DND-41 (cell line): ENCODE data around the gene SNPH.

Experiments used
- ATAC-seq: fragments of 200-7000 bp; cut with Tn5 transposase; 3 replicates; pipeline ENCODE4 v1.9.1; 2021; ENCODE audit warnings: low read depth; ENCODE audit not compliant: insufficient read depth
- DNase-seq: peaks from one replicate; pipeline ENCODE4 v3.0.0-alpha.2; 2020
- H2AFZ ChIP-seq: 2 replicates; pipeline ENCODE4 v1.6.0; 2012; ENCODE audit warnings: low read depth, low read length
- H3K27ac ChIP-seq: 2 replicates; pipeline ENCODE4 v1.5.1; 2012; ENCODE audit warnings: low read length, inconsistent platforms
- H3K27me3 ChIP-seq: fragments of 200-600 bp; sonication (generic); 2 replicates; pipeline ENCODE4 v1.6.0; 2012; ENCODE audit warnings: low read length, mild to moderate bottlenecking, inconsistent platforms; ENCODE audit not compliant: insufficient read depth, poor library complexity
- H3K36me3 ChIP-seq: 2 replicates; pipeline ENCODE4 v1.5.1; 2012; ENCODE audit warnings: low read length, inconsistent platforms; ENCODE audit not compliant: insufficient read depth
- H3K4me1 ChIP-seq: 2 replicates; pipeline ENCODE4 v1.5.1; 2012; ENCODE audit warnings: mild to moderate bottlenecking, low read length; ENCODE audit not compliant: insufficient read depth
- H3K4me2 ChIP-seq: 2 replicates; pipeline ENCODE4 v1.6.0; 2012; ENCODE audit warnings: mild to moderate bottlenecking, moderate library complexity, low read length, inconsistent platforms; ENCODE audit not compliant: insufficient read depth
- H3K4me3 ChIP-seq, 2 experiments: fragments of 200-600 bp in 1 of 2; shearing (Covaris generic) in 1 of 2; 2 replicates each; pipeline ENCODE4 v1.5.1; 2012 to 2016; ENCODE audit warnings: inconsistent platforms in 2 of 2, low read length in 2 of 2, mild to moderate bottlenecking in 2 of 2, low read depth in 1 of 2, moderate library complexity in 1 of 2
- H3K79me2 ChIP-seq: 2 replicates; pipeline ENCODE4 v1.6.0; 2012; ENCODE audit warnings: low read length, inconsistent platforms; ENCODE audit not compliant: insufficient read depth
- H3K9ac ChIP-seq: 2 replicates; pipeline ENCODE4 v1.6.0; 2012; ENCODE audit warnings: low read depth, mild to moderate bottlenecking, inconsistent platforms, low read length, moderate library complexity
- H3K9me3 ChIP-seq: 2 replicates; pipeline ENCODE4 v1.5.1; 2012; ENCODE audit warnings: low read length, moderate library complexity, mild to moderate bottlenecking, inconsistent platforms; ENCODE audit not compliant: insufficient read depth, severe bottlenecking
- H4K20me1 ChIP-seq: 2 replicates; pipeline ENCODE4 v1.6.0; 2012; ENCODE audit warnings: low read length; ENCODE audit not compliant: insufficient read depth
- CTCF ChIP-seq: IDR thresholded peaks from 2 replicates; pipeline ENCODE4 v1.5.1; 2012; ENCODE audit warnings: borderline replicate concordance, low read length, moderate library complexity, mild to moderate bottlenecking; ENCODE audit not compliant: poor library complexity, severe bottlenecking; ENCODE audit errors: extremely low read depth
- EZH2 ChIP-seq: IDR thresholded peaks from 3 replicates; pipeline ENCODE4 v1.6.1; 2012; ENCODE audit warnings: borderline replicate concordance, low read depth, mild to moderate bottlenecking, moderate library complexity, low read length, inconsistent platforms; ENCODE audit not compliant: severe bottlenecking

Gene SNPH

DNA sequence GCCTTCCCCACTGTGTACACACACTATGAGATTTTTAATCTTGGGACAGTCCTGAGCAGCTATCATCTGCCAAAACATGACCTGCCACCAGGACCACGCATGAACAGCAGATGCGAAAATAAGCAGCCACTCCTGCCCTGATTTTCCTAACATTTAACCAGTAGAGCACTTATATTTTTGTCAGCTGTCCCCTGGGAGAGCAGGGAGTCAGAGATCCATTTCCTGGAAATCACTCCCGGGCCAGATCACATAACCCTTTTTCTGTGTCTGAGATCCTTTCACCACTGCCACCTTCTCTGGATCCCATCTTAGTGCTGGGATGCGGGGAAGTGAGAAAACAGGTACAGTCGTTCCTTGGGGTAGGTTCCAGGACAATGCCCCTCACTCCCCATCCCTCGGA is 57.2 kb downstream of the SNPH start:
- H3K4me1 ChIP-seq = peaks cover 35% of the 10 kb centered on the region
- H4K20me1 ChIP-seq = peaks cover 19% of the 10 kb centered on the region; the same call in 1 of the 2 replicates
- TF ChIP-seq EZH2 = no peak
- H3K27me3 ChIP-seq = no peaks in the 10 kb centered on the region
- no peak overlapping the region for H3K4me3 ChIP-seq
- no peak overlapping the region for H3K4me2 ChIP-seq
- no peak for DNase-seq
- H3K27ac ChIP-seq = no peak overlapping the region
- no peak for ATAC-seq
- H3K9me3 ChIP-seq = no peaks in the 10 kb centered on the region
- peaks cover 9% of the 10 kb centered on the region; the same call in 1 of the 2 replicates for H3K36me3 ChIP-seq
- no peak overlapping the region for H3K9ac ChIP-seq
- peaks cover 30% of the 10 kb centered on the region for H3K79me2 ChIP-seq
- no peak overlapping the region for H2AFZ ChIP-seq

- Histone ChIP-seq H3K27me3 (no peaks in the 10 kb centered on the region), H3K27ac (0 out of 2 replicates have a peak overlapping the region, but pooled peaks have one; percentile 97), H3K4me3 (0 out of 4 replicates have a peak overlapping the region, but pooled peaks of 1 of the 2 experiments have one; percentile 78), H4K20me1 (peaks cover 25% of the 10 kb centered on the region; the same call in 1 of the 2 replicates), H2AFZ (no peak overlapping the region), H3K79me2 (peaks cover 38% of the 10 kb centered on the region), H3K36me3 (peaks cover 15% of the 10 kb centered on the region; the same call in 1 of the 2 replicates), H3K4me1 (peaks cover 40% of the 10 kb centered on the region), H3K9me3 (no peaks in the 10 kb centered on the region), H3K4me2 (peak overlapping the region; percentile 89; the same call in 1 of the 2 replicates), H3K9ac (no peak overlapping the region)
- TF ChIP-seq EZH2 (no peak), CTCF (no peak)
- DNase-seq (no peak), ATAC-seq (no peak)
Measured at GRCh38 chr20:1323830-1324597, 57.9 kb downstream of the SNPH start.

- Histone ChIP-seq H3K79me2 (peaks cover 44% of the 10 kb centered on the region), H3K9me3 (no peaks in the 10 kb centered on the region), H3K27ac (peak overlapping the region; percentile 97), H3K36me3 (peaks cover 17% of the 10 kb centered on the region; the same call in 1 of the 2 replicates), H3K4me1 (peaks cover 41% of the 10 kb centered on the region), H3K27me3 (no peaks in the 10 kb centered on the region), H2AFZ (peak overlapping the region; percentile 94), H3K4me3 (peak overlapping the region; percentile 78 to 93; a peak in 3 of 4 replicates), H4K20me1 (peaks cover 32% of the 10 kb centered on the region; the same call in 1 of the 2 replicates), H3K9ac (peak overlapping the region; percentile 96), H3K4me2 (peak overlapping the region; percentile 89)
- no peak for ATAC-seq
- TF ChIP-seq CTCF (no peak), EZH2 (no peak)
- no peak for DNase-seq
Measured at GRCh38 chr20:1324598-1325172, 58.6 kb downstream of the SNPH start.
